Sigmoid colon (tissue), 4 donors: ENCODE results near the gene NDUFS2.

ENCODE experiments used
- CTCF ChIP-seq, 4 experiments: fragments of 450-650 bp in 3 of 4; fragments of 200-600 bp in 1 of 4; IDR thresholded peaks; one replicate each; pipeline ENCODE4 v1.5.1; 2016 to 2019; ENCODE audit warnings: antibody characterized with exemption in 4 of 4, mild to moderate bottlenecking in 3 of 4, moderate library complexity in 2 of 4
- POLR2A ChIP-seq, 2 donors: fragments of 450-650 bp; IDR thresholded peaks; one replicate each; pipeline ENCODE4 v1.6.1; 2016; ENCODE audit warnings: antibody characterized with exemption in 2 of 2, mild to moderate bottlenecking in 2 of 2, moderate library complexity in 2 of 2
- POLR2AphosphoS5 ChIP-seq, 4 donors: sonication (generic); formaldehyde crosslinking; IDR thresholded peaks; one replicate each; pipeline ENCODE4 v1.6.1; 2017; ENCODE audit warnings: antibody characterized with exemption in 4 of 4

GRCh38 chr1:161158316-161159010 lies 43.7 kb upstream of the NDUFS2 start:
- TF ChIP-seq CTCF (IDR thresholded peaks at IDR 0.05) (no peak), POLR2A (IDR thresholded peaks at IDR 0.05) (no peak), POLR2AphosphoS5 (IDR thresholded peaks at IDR 0.05) (no peak)
